Body of pancreas (tissue), 4 donors: ENCODE measurements around the gene NEK11. TPM values are rescaled to one million over a fixed set of nuclear protein-coding genes. Genes with fewer than 3 reads are reported as not detected.

Experiments used
- ATAC-seq: fragments of 150-250 bp; one replicate; pipeline ENCODE4 v1.9.1; 2016
- DNase-seq, 4 donors: peaks; one replicate each; pipeline ENCODE4 v3.0.0-alpha.2; 2019
- H3K27ac ChIP-seq, 4 donors: fragments of 200-600 bp; sonication (generic); 1 replicate in 3 of 4; 2 replicates in 1 of 4; pipeline versions ENCODE4 v1.5.1 to v1.6.1; 2016 to 2019; ENCODE audit warnings: mild to moderate bottlenecking in 1 of 4, mixed read lengths in 1 of 4, moderate library complexity in 1 of 4
- H3K27me3 ChIP-seq, 2 donors: fragments of 200-600 bp; sonication (generic); one replicate each; pipeline ENCODE4 v1.6.0; 2016; ENCODE audit warnings: mild to moderate bottlenecking in 1 of 2
- H3K36me3 ChIP-seq, 2 donors: fragments of 200-600 bp; sonication (generic); replicated peaks in 1 of 2; 2 replicates each; pipeline ENCODE4 v1.5.1; 2016; ENCODE audit warnings: low read depth in 2 of 2; ENCODE audit not compliant: insufficient read depth in 1 of 2
- H3K4me1 ChIP-seq: fragments of 200-600 bp; sonication (generic); one replicate; pipeline ENCODE4 v1.6.0; 2016
- H3K4me3 ChIP-seq, 2 donors: fragments of 200-600 bp; sonication (generic); 1 replicate in 1 of 2; 2 replicates in 1 of 2; pipeline ENCODE4 v1.5.1; 2016 to 2019
- H3K9me3 ChIP-seq, 3 donors: fragments of 200-600 bp; sonication (generic); 1 replicate in 2 of 3; 2 replicates in 1 of 3; pipeline ENCODE4 v1.5.1; 2016
- POLR2A ChIP-seq, 3 donors: fragments of 450-650 bp; IDR thresholded peaks; one replicate each; pipeline ENCODE4 v1.6.1; 2016; ENCODE audit warnings: antibody characterized with exemption in 3 of 3, mild to moderate bottlenecking in 2 of 3
- WGBS, 2 donors: methylation state at CpG; one replicate each; pipeline ENCODE4 v1.1.5; 2017; 5-methylcytosine and 5-hydroxymethylcytosine counted together
- intact Hi-C: fragments of 100-400 bp; cut with DNase I; formaldehyde crosslinking; loops from one replicate; pipeline ENCODE4 v1.15.1; 2023
- total RNA-seq, 2 donors: library from RNA; depleted of rRNA; stranded (reverse); fragments of >200 nt; gene quantifications; one replicate each; pipeline ENCODE4 v1.1.0, GENCODE V29; 2016
- TF ChIP-seq, protein P1 (sequence below), 7 experiments: fragments of 450-650 bp in 4 of 7; fragments of 200-600 bp in 3 of 7; sonication (generic) in 3 of 7; IDR thresholded peaks; one replicate each; pipeline ENCODE4 v1.5.1; 2016 to 2019; ENCODE audit warnings: antibody characterized with exemption in 7 of 7

Gene NEK11
- total RNA-seq, 2 donors from 2014 or later = 3.4 to 10.2 TPM

DNA sequence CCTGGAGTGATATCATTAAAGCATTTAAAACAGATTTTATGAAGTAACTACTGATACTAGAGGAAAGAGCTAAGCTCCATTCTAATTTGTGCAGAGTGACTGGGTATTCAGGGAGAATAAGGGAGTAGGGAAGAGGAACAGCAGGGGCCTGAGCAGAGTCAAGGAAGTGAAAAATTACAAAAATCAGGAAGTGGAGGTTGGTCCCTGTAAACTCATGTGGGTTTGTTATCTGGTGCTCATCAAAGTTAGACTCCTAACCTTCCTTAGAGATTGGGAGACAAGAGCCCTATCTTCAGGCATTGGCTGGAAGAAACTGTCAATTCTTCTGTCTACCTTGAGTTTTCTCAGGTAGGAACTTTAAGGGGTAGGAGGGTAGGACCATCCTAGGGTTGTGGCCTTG is 82.5 kb downstream of the NEK11 start:
- H3K27ac ChIP-seq = no peak overlapping the region
- H3K36me3 ChIP-seq = no peaks in the 10 kb centered on the region
- TF ChIP-seq, protein P1, sequence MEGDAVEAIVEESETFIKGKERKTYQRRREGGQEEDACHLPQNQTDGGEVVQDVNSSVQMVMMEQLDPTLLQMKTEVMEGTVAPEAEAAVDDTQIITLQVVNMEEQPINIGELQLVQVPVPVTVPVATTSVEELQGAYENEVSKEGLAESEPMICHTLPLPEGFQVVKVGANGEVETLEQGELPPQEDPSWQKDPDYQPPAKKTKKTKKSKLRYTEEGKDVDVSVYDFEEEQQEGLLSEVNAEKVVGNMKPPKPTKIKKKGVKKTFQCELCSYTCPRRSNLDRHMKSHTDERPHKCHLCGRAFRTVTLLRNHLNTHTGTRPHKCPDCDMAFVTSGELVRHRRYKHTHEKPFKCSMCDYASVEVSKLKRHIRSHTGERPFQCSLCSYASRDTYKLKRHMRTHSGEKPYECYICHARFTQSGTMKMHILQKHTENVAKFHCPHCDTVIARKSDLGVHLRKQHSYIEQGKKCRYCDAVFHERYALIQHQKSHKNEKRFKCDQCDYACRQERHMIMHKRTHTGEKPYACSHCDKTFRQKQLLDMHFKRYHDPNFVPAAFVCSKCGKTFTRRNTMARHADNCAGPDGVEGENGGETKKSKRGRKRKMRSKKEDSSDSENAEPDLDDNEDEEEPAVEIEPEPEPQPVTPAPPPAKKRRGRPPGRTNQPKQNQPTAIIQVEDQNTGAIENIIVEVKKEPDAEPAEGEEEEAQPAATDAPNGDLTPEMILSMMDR (IDR thresholded peaks at IDR 0.05) = no peak
- no peak for TF ChIP-seq POLR2A (IDR thresholded peaks at IDR 0.05)
- H3K27me3 ChIP-seq = no peaks in the 10 kb centered on the region
- H3K9me3 ChIP-seq = no peaks in the 10 kb centered on the region
- no peak overlapping the region for H3K4me3 ChIP-seq
- no peaks in the 10 kb centered on the region for H3K4me1 ChIP-seq
- DNase-seq = no peak
- intact Hi-C loops = no loop called here
- ATAC-seq = no peak

DNA sequence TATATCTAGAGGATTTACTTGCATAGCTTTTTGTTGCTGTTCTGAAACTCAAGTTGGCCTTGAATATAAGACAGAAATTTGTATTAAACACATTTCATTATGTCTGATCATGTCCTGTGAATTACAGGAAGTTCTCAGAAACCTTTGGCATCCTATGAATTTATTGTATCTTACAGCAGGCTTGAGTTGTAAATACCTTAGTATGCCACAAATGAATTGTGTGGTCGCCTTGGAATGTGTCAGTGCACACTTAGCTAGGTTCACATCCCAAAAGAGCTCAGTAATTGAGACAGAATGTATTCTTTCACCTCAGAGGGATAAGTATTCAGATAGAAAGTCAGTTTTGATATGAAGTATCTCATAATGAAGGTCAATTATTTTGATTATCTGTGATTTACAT is 83.4 kb downstream of the NEK11 start:
- no peaks in the 10 kb centered on the region for H3K36me3 ChIP-seq
- intact Hi-C loops = no loop called here
- no peaks in the 10 kb centered on the region for H3K4me1 ChIP-seq
- no peak overlapping the region for H3K4me3 ChIP-seq
- TF ChIP-seq, protein P1 (IDR thresholded peaks at IDR 0.05) = no peak
- no peak for TF ChIP-seq POLR2A (IDR thresholded peaks at IDR 0.05)
- H3K27me3 ChIP-seq = no peaks in the 10 kb centered on the region
- no peak for ATAC-seq
- 79 to 83% methylated on average over 1 of the region's 1 CpG for WGBS, 2 donors
- no peak overlapping the region for H3K27ac ChIP-seq
- H3K9me3 ChIP-seq = no peaks in the 10 kb centered on the region
- no peak for DNase-seq

DNA sequence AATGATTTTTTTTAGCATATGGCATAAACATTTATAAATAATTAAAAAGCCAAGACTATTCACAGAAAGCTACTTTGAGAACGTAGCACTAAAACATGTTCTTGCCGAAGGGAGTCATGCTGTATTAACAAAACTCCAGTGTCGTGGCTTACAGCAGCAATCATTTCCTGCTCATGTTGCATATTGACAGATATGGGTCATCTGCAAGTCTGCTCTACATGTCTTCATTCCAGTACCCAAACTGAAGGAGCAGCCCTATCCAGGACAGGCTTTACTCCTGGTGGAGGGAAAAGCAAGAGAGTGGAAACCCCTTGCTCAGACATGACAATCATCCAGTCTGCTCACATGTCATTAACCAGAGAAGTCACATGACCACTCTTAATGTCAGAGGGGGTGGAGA is 87.6 kb downstream of the NEK11 start:
- H3K27ac ChIP-seq = no peak overlapping the region
- no peaks in the 10 kb centered on the region for H3K36me3 ChIP-seq
- H3K27me3 ChIP-seq = no peaks in the 10 kb centered on the region
- ATAC-seq (no peak), DNase-seq (no peak)
- H3K4me1 ChIP-seq = no peaks in the 10 kb centered on the region
- no peak overlapping the region for H3K4me3 ChIP-seq
- WGBS, 2 donors = 66 to 75% methylated on average over 3 of the region's 3 CpGs
- no peaks in the 10 kb centered on the region for H3K9me3 ChIP-seq
- intact Hi-C loops = no loop called here
- TF ChIP-seq, protein P1 (IDR thresholded peaks at IDR 0.05) = no peak
- no peak for TF ChIP-seq POLR2A (IDR thresholded peaks at IDR 0.05)

DNA sequence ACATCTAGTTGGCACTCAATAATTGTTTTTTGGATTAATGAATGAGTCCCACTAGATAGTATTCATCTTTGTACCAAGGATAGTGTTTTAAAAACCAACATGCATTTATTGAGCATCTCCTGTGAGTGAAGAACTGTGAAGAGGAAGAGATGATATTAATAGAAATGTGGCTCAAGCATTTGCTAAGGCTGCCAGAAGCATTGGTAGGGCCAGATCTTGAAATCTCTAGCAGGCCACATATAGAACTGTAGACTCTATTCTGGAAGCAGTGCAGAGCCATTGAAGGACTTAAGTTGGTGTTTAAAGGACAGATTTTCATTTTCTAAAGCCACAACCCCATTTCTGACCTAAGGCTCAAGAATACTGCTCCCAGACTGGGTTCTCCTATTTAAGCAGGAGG is 99.0 kb downstream of the NEK11 start:
- Histone ChIP-seq H3K9me3 (no peaks in the 10 kb centered on the region), H3K4me3 (no peak overlapping the region), H3K27me3 (no peaks in the 10 kb centered on the region), H3K27ac (no peak overlapping the region), H3K4me1 (no peaks in the 10 kb centered on the region), H3K36me3 (no peaks in the 10 kb centered on the region)
- no peak for ATAC-seq
- no peak for DNase-seq
- no peak for TF ChIP-seq POLR2A (IDR thresholded peaks at IDR 0.05)
- TF ChIP-seq, protein P1 (IDR thresholded peaks at IDR 0.05) = no peak
- intact Hi-C loops = no loop called here

DNA sequence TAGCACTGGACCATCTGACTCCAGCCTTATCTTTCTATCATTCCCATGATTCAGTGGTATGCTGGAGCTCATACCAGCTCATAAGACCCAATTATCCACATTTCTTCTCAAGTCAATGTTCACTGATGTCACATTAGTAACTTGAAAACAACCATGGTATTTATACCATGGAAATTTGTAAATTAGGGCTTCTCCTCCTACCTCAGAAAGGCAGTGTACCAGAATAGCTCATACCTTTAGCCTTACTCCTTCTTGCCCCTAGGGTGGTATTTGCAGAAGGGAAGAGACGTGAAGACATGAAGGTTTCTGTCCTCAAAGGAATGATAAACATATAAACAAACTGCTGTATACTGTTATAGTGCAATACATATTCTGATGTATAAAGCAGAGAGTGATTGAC is 114.2 kb downstream of the NEK11 start:
- H3K4me1 ChIP-seq = no peaks in the 10 kb centered on the region
- H3K9me3 ChIP-seq = no peaks in the 10 kb centered on the region
- H3K27ac ChIP-seq = no peak overlapping the region
- no peaks in the 10 kb centered on the region for H3K36me3 ChIP-seq
- DNase-seq (no peak), ATAC-seq (no peak)
- no peaks in the 10 kb centered on the region for H3K27me3 ChIP-seq
- WGBS, 2 donors = 88 to 91% methylated on average over 1 of the region's 1 CpG
- no peak overlapping the region for H3K4me3 ChIP-seq
- no peak for TF ChIP-seq POLR2A (IDR thresholded peaks at IDR 0.05)
- TF ChIP-seq, protein P1 (IDR thresholded peaks at IDR 0.05) = no peak
- intact Hi-C loops = no loop called here
